22Rv1 (cell line): ENCODE data around the gene USP32.

Source experiments
- CTCF ChIP-seq: fragments of 450-650 bp; IDR thresholded peaks from 2 replicates; pipeline ENCODE4 v1.5.1; 2017; ENCODE audit warnings: mild to moderate bottlenecking
- ZFX ChIP-seq: fragments of 450-650 bp; IDR thresholded peaks from 2 replicates; pipeline ENCODE4 v1.6.1; 2017; ENCODE audit warnings: antibody characterized with exemption, borderline replicate concordance

- TF ChIP-seq CTCF = no peak
- no peak for TF ChIP-seq ZFX
These were observed 238.1 kb downstream of the USP32 start for GRCh38 chr17:60153606-60154390.
